ENCODE data around the gene STK33. TPM values are rescaled to one million over a fixed set of nuclear protein-coding genes. Genes with fewer than 3 reads are reported as not detected.

Gene STK33
- total RNA-seq, 2 donors from 2014 or later, result 6.1 to 6.2 TPM

DNA sequence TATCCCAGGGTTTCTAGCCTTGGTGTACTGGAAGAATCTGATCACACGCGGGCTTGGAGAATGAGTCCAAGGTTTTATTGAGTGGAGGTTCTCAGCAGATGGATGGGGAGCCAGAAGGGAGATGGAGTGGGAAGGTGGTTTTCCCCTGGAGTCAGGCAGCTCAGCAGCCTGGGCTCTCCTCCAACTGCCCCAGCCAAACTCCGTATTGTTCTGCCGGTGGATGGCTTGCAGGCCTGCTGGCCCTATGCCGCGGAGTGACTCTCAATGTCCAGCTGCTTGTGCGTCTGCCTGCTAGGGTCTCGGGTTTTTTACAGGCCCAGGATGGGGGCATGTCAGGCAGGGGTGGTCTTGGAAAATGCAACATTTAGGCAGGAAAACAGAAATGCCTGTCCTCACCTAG lies 168.0 kb downstream of the STK33 start:
- no peak overlapping the region for H3K27ac Mint-ChIP-seq
- no peak for DNase-seq
- no peak for ATAC-seq (replicated peaks in 1 of 2)
- H3K4me1 Mint-ChIP-seq (ENCODE audit: low read depth), result no peaks in the 10 kb centered on the region
- peaks cover 7% of the 10 kb centered on the region for H3K27me3 Mint-ChIP-seq (ENCODE audit: low read depth)
- peaks cover 0 to 2% of the 10 kb centered on the region in 2 donors for H3K9me3 Mint-ChIP-seq
- no peaks in the 10 kb centered on the region for H3K36me3 Mint-ChIP-seq (ENCODE audit: insufficient read depth in 2 of 2)
- H3K4me3 Mint-ChIP-seq, result no peak overlapping the region

- DNase-seq (no peak), ATAC-seq (replicated peaks in 1 of 2) (no peak)
- H3K27me3 Mint-ChIP-seq (ENCODE audit: low read depth), result peaks cover 6% of the 10 kb centered on the region
- no peaks in the 10 kb centered on the region for H3K36me3 Mint-ChIP-seq (ENCODE audit: insufficient read depth in 2 of 2)
- H3K4me1 Mint-ChIP-seq (ENCODE audit: low read depth), result no peaks in the 10 kb centered on the region
- no peak overlapping the region for H3K27ac Mint-ChIP-seq
- no peaks in the 10 kb centered on the region for H3K9me3 Mint-ChIP-seq
- H3K4me3 Mint-ChIP-seq, result no peak overlapping the region
Measured at GRCh38 chr11:8415195-8415594, 178.8 kb downstream of the STK33 start.

DNA sequence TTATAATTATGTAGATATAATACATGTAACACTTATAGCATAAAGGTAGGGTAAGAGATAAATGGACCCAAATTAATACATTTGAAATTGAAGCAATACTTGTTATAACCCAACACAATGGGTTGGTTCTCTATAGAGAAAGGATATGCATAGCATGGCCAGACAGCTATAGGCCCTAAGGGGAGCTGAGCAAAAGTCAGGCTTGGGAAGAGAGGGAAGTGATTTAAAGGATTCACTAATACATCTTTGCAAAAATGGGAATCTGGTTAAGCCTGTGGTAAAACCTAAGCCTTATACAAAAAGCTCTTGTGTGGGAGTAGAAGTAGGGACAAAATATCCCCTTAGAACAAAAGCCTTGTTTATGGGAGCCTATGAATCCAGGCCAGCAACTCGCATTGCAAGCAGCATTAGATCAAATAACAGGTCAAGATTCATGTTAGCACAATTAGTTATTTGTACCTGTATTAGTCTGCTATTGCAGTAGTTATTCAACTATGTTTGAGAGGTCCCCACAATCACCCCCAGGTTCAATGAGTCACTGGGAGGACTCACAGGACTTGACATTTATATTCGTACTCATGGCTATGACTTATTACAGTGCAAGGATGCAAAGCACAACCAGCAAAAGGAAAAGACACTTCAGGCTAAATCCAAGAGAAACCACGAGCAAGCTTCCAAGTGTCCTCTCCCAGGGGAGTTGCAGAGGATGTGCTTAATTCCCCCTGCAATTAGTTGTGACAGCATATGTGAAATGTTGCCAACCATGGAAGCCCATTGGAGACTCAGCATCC lies 185.7 kb downstream of the STK33 start:
- H3K27me3 Mint-ChIP-seq (ENCODE audit: low read depth), result no peaks in the 10 kb centered on the region
- DNase-seq (no peak), ATAC-seq (replicated peaks in 1 of 2) (no peak)
- no peaks in the 10 kb centered on the region for H3K4me1 Mint-ChIP-seq (ENCODE audit: low read depth)
- no peak overlapping the region for H3K4me3 Mint-ChIP-seq
- peaks cover 0 to 3% of the 10 kb centered on the region in 2 donors for H3K9me3 Mint-ChIP-seq
- no peak overlapping the region for H3K27ac Mint-ChIP-seq
- H3K36me3 Mint-ChIP-seq (ENCODE audit: insufficient read depth in 2 of 2), result no peaks in the 10 kb centered on the region

- H3K4me1 Mint-ChIP-seq (ENCODE audit: low read depth), result no peaks in the 10 kb centered on the region
- H3K9me3 Mint-ChIP-seq, result peaks cover 1 to 3% of the 10 kb centered on the region in 2 donors
- no peak overlapping the region for H3K27ac Mint-ChIP-seq
- DNase-seq (no peak), ATAC-seq (replicated peaks in 1 of 2) (no peak)
- no peaks in the 10 kb centered on the region for H3K36me3 Mint-ChIP-seq (ENCODE audit: insufficient read depth in 2 of 2)
- no peaks in the 10 kb centered on the region for H3K27me3 Mint-ChIP-seq (ENCODE audit: low read depth)
- H3K4me3 Mint-ChIP-seq, result no peak overlapping the region
Measured at GRCh38 chr11:8403310-8403709, 190.7 kb downstream of the STK33 start.

- DNase-seq (no peak), ATAC-seq (replicated peaks in 1 of 2) (no peak)
- Mint-ChIP-seq H3K36me3 (ENCODE audit: insufficient read depth in 2 of 2) (peaks cover 0 to 1% of the 10 kb centered on the region in 2 donors), H3K9me3 (peaks cover 0 to 8% of the 10 kb centered on the region in 2 donors), H3K4me3 (no peak overlapping the region), H3K4me1 (ENCODE audit: low read depth) (no peaks in the 10 kb centered on the region), H3K27ac (no peak overlapping the region), H3K27me3 (ENCODE audit: low read depth) (peaks cover 6% of the 10 kb centered on the region)
Measured at GRCh38 chr11:8392886-8393285, 201.1 kb downstream of the STK33 start.

- no peak overlapping the region for H3K27ac Mint-ChIP-seq
Measured at GRCh38 chr11:8392166-8392565, 201.9 kb downstream of the STK33 start.

GRCh38 chr11:8390851-8391612 lies 203.0 kb downstream of the STK33 start:
- peaks cover 6% of the 10 kb centered on the region for H3K27me3 Mint-ChIP-seq (ENCODE audit: low read depth)

More at GRCh38 chr11:8392166-8392565, 201.9 kb downstream of the STK33 start:
- Mint-ChIP-seq H3K9me3 (peaks cover 0 to 5% of the 10 kb centered on the region in 2 donors), H3K27me3 (ENCODE audit: low read depth) (peaks cover 6% of the 10 kb centered on the region), H3K4me1 (ENCODE audit: low read depth) (no peaks in the 10 kb centered on the region), H3K36me3 (ENCODE audit: insufficient read depth in 2 of 2) (peaks cover 0 to 1% of the 10 kb centered on the region in 2 donors), H3K4me3 (no peak overlapping the region)
- ATAC-seq (replicated peaks in 1 of 2) (no peak), DNase-seq (no peak)

GRCh38 chr11:8389029-8389996 lies 204.7 kb downstream of the STK33 start:
- no peak for ATAC-seq (replicated peaks in 1 of 2)
- DNase-seq, result no peak
- no peak overlapping the region for H3K27ac Mint-ChIP-seq
- no peaks in the 10 kb centered on the region for H3K36me3 Mint-ChIP-seq (ENCODE audit: insufficient read depth in 2 of 2)
- no peak overlapping the region for H3K4me3 Mint-ChIP-seq
- H3K27me3 Mint-ChIP-seq (ENCODE audit: low read depth), result no peaks in the 10 kb centered on the region
- no peaks in the 10 kb centered on the region for H3K4me1 Mint-ChIP-seq (ENCODE audit: low read depth)
- H3K9me3 Mint-ChIP-seq, result no peaks in the 10 kb centered on the region

More at GRCh38 chr11:8390851-8391612, 203.0 kb downstream of the STK33 start:
- ATAC-seq (replicated peaks in 1 of 2) (no peak), DNase-seq (no peak)
- peaks cover 0 to 1% of the 10 kb centered on the region in 2 donors for H3K36me3 Mint-ChIP-seq (ENCODE audit: insufficient read depth in 2 of 2)
- H3K4me1 Mint-ChIP-seq (ENCODE audit: low read depth), result no peaks in the 10 kb centered on the region
- no peak overlapping the region for H3K4me3 Mint-ChIP-seq
- H3K27ac Mint-ChIP-seq, result no peak overlapping the region
- peaks cover 0 to 5% of the 10 kb centered on the region in 2 donors for H3K9me3 Mint-ChIP-seq

GRCh38 chr11:8387693-8388092 lies 206.3 kb downstream of the STK33 start:
- no peak overlapping the region for H3K4me3 Mint-ChIP-seq
- DNase-seq (no peak), ATAC-seq (replicated peaks in 1 of 2) (no peak)
- no peak overlapping the region for H3K27ac Mint-ChIP-seq
- no peaks in the 10 kb centered on the region for H3K27me3 Mint-ChIP-seq (ENCODE audit: low read depth)
- no peaks in the 10 kb centered on the region for H3K36me3 Mint-ChIP-seq (ENCODE audit: insufficient read depth in 2 of 2)
- no peaks in the 10 kb centered on the region for H3K4me1 Mint-ChIP-seq (ENCODE audit: low read depth)
- H3K9me3 Mint-ChIP-seq, result no peaks in the 10 kb centered on the region

GRCh38 chr11:8387141-8387540 lies 206.9 kb downstream of the STK33 start:
- Mint-ChIP-seq H3K4me3 (no peak overlapping the region), H3K36me3 (ENCODE audit: insufficient read depth in 2 of 2) (no peaks in the 10 kb centered on the region), H3K9me3 (no peaks in the 10 kb centered on the region), H3K27me3 (ENCODE audit: low read depth) (no peaks in the 10 kb centered on the region), H3K4me1 (ENCODE audit: low read depth) (no peaks in the 10 kb centered on the region), H3K27ac (no peak overlapping the region)
- DNase-seq (no peak), ATAC-seq (replicated peaks in 1 of 2) (no peak)

DNA sequence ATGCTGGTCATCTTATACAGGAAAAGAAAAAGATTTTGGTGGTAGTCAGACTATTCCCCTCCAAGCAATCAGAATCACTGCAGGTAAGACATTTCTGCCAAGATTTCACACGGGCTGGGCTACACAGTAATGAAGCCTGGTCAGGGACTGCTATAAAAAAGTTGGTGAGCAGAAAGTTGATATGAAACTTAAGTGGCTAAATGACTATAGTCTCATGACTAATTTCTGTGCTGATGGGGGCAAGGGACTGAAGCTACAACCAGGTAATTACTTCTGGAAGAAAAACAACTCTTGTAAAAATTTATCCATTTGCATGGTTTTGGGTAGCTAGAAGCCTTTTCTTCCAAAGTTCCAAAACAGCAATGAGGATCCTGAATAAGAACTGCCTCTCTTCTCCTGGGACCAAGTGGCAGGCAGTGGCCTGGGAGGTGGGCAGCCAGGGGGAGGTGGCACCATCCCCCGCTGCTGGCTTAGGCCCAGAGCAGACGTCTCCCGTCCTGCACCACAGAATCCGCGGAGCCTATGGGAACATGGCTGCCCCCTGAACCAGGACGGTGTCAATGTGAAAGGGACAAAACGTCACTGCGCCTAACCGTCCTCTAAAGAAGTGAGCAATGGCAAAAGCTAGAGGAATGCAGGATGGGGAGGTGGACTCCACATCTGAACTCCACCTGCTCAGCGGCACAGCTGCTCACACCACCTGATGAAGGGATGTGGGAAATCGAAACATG lies 207.7 kb downstream of the STK33 start:
- ATAC-seq (replicated peaks in 1 of 2) (no peak), DNase-seq (no peak)
- no peak overlapping the region for H3K27ac Mint-ChIP-seq
- no peak overlapping the region for H3K4me3 Mint-ChIP-seq
- no peaks in the 10 kb centered on the region for H3K36me3 Mint-ChIP-seq (ENCODE audit: insufficient read depth in 2 of 2)
- H3K9me3 Mint-ChIP-seq, result no peaks in the 10 kb centered on the region
- no peaks in the 10 kb centered on the region for H3K4me1 Mint-ChIP-seq (ENCODE audit: low read depth)
- H3K27me3 Mint-ChIP-seq (ENCODE audit: low read depth), result no peaks in the 10 kb centered on the region

GRCh38 chr11:8384199-8384821 lies 209.7 kb downstream of the STK33 start:
- no peaks in the 10 kb centered on the region for H3K4me1 Mint-ChIP-seq (ENCODE audit: low read depth)
- H3K27ac Mint-ChIP-seq, result no peak overlapping the region
- no peak overlapping the region for H3K4me3 Mint-ChIP-seq
- no peaks in the 10 kb centered on the region for H3K27me3 Mint-ChIP-seq (ENCODE audit: low read depth)
- no peaks in the 10 kb centered on the region for H3K9me3 Mint-ChIP-seq
- no peaks in the 10 kb centered on the region for H3K36me3 Mint-ChIP-seq (ENCODE audit: insufficient read depth in 2 of 2)
- ATAC-seq (replicated peaks in 1 of 2) (no peak), DNase-seq (no peak)

All from activated T-cell treated with anti-CD3 and anti-CD28 coated beads, Interleukin-2, amount 50 U/mL, for 72 hours (primary cell).